SK-N-SH treated with all-trans-retinoic acid at 6 μM for 48 hours (cell line): ENCODE data around the gene TMEM35A.

Source experiments
- ATAC-seq: fragments of 200-7000 bp; cut with Tn5 transposase; 3 replicates; pipeline ENCODE4 v1.9.1; 2020; ENCODE audit warnings: mild to moderate bottlenecking, moderate library complexity
- ARNTL ChIP-seq: fragments of 450-650 bp; formaldehyde crosslinking; IDR thresholded peaks from 2 replicates; pipeline ENCODE4 v1.5.0; 2020; ENCODE audit warnings: low read depth, mild to moderate bottlenecking, moderate library complexity, borderline replicate concordance
- BACH2 ChIP-seq: fragments of 250-450 bp; sonication (Bioruptor Pico); IDR thresholded peaks from 2 replicates; pipeline ENCODE4 v1.9.0; 2021; ENCODE audit warnings: mild to moderate bottlenecking, borderline replicate concordance
- CREB5 ChIP-seq: fragments of 250-450 bp; sonication (Bioruptor Pico); IDR thresholded peaks from 2 replicates; pipeline ENCODE4 v1.5.1; 2020; ENCODE audit warnings: low read depth, mild to moderate bottlenecking, moderate library complexity
- CSDC2 ChIP-seq: fragments of 250-450 bp; sonication (Bioruptor Pico); IDR thresholded peaks from 2 replicates; pipeline ENCODE4 v1.5.0; 2020; ENCODE audit warnings: mild to moderate bottlenecking, moderate library complexity
- CSRNP3 ChIP-seq: fragments of 250-450 bp; sonication (Bioruptor Pico); IDR thresholded peaks from 2 replicates; pipeline ENCODE4 v1.5.1; 2021; ENCODE audit warnings: mild to moderate bottlenecking, moderate library complexity
- ESRRG ChIP-seq: fragments of 250-450 bp; sonication (Bioruptor Pico); IDR thresholded peaks from 2 replicates; pipeline ENCODE4 v1.6.1; 2021; ENCODE audit warnings: mild to moderate bottlenecking
- ISL1 ChIP-seq: fragments of 250-450 bp; sonication (Bioruptor Pico); IDR thresholded peaks from 2 replicates; pipeline ENCODE4 v2.1.2; 2022; ENCODE audit warnings: mild to moderate bottlenecking, moderate library complexity
- OSR1 ChIP-seq: fragments of 250-450 bp; sonication (Bioruptor Pico); IDR thresholded peaks from 2 replicates; pipeline ENCODE4 v1.8.0; 2022; ENCODE audit warnings: moderate library complexity, mild to moderate bottlenecking, inconsistent platforms
- POU6F1 ChIP-seq: fragments of 250-450 bp; sonication (Bioruptor Pico); IDR thresholded peaks from 2 replicates; pipeline ENCODE4 v1.8.0; 2021; ENCODE audit warnings: low read depth, mild to moderate bottlenecking, moderate library complexity, borderline replicate concordance
- PPARA ChIP-seq: fragments of 250-450 bp; sonication (Bioruptor Pico); IDR thresholded peaks from 2 replicates; pipeline ENCODE4 v1.5.0; 2020; ENCODE audit warnings: mild to moderate bottlenecking, borderline replicate concordance
- SNAI2 ChIP-seq: fragments of 250-450 bp; sonication (Bioruptor Pico); IDR thresholded peaks from 2 replicates; pipeline ENCODE4 v1.5.0; 2020; ENCODE audit warnings: mild to moderate bottlenecking, moderate library complexity
- TCF4 ChIP-seq: fragments of 250-450 bp; sonication (Bioruptor Pico); IDR thresholded peaks from 2 replicates; pipeline ENCODE4 v1.8.0; 2021; ENCODE audit warnings: mild to moderate bottlenecking, moderate library complexity, borderline replicate concordance
- TOX ChIP-seq: fragments of 250-450 bp; sonication (Bioruptor Pico); IDR thresholded peaks from 2 replicates; pipeline ENCODE4 v1.8.0; 2021; ENCODE audit warnings: mild to moderate bottlenecking, moderate library complexity, borderline replicate concordance
- ZC3H10 ChIP-seq: fragments of 250-450 bp; sonication (Bioruptor Pico); IDR thresholded peaks from 2 replicates; pipeline ENCODE4 v1.5.1; 2021; ENCODE audit warnings: mild to moderate bottlenecking, moderate library complexity
- ZFP3 ChIP-seq: fragments of 250-450 bp; sonication (Bioruptor Pico); IDR thresholded peaks from 2 replicates; pipeline ENCODE4 v1.5.0; 2020; ENCODE audit warnings: mild to moderate bottlenecking, moderate library complexity
- ZFP30 ChIP-seq: fragments of 450-650 bp; formaldehyde crosslinking; IDR thresholded peaks from 2 replicates; pipeline ENCODE4 v1.5.0; 2022; ENCODE audit warnings: mild to moderate bottlenecking, moderate library complexity
- ZNF565 ChIP-seq: fragments of 450-650 bp; formaldehyde crosslinking; conservative IDR thresholded peaks from 2 replicates; pipeline ENCODE4 v1.5.0; 2020; ENCODE audit warnings: low read depth, mild to moderate bottlenecking, moderate library complexity
- ZNF70 ChIP-seq: fragments of 450-650 bp; formaldehyde crosslinking; IDR thresholded peaks from 2 replicates; pipeline ENCODE4 v1.5.0; 2020; ENCODE audit warnings: mild to moderate bottlenecking, moderate library complexity
- ZNF8 ChIP-seq: fragments of 450-650 bp; formaldehyde crosslinking; IDR thresholded peaks from 2 replicates; pipeline ENCODE4 v1.5.0; 2020; ENCODE audit warnings: mild to moderate bottlenecking, moderate library complexity
- TF ChIP-seq, protein P1 (sequence below): fragments of 250-450 bp; sonication (Bioruptor Pico); IDR thresholded peaks from 2 replicates; pipeline ENCODE4 v1.5.0; 2020; ENCODE audit warnings: mild to moderate bottlenecking, moderate library complexity
- TF ChIP-seq, protein P2 (sequence below): fragments of 250-450 bp; sonication (Bioruptor Pico); IDR thresholded peaks from 2 replicates; pipeline ENCODE4 v1.8.0; 2020; ENCODE audit warnings: mild to moderate bottlenecking, moderate library complexity, borderline replicate concordance

The TMEM35A gene

GRCh38 chrX:101117701-101118100 lies 39.0 kb downstream of the TMEM35A start:
- no peak for ATAC-seq
- no peak for TF ChIP-seq CREB5 (CRISPR knock-in tag)
- no peak for TF ChIP-seq ARNTL (CRISPR knock-in tag)
- TF ChIP-seq ZC3H10 (CRISPR knock-in tag), result no peak
- TF ChIP-seq SNAI2 (CRISPR knock-in tag), result no peak
- no peak for TF ChIP-seq TOX
- TF ChIP-seq ZNF8, result no peak
- TF ChIP-seq ZNF565, result no peak
- TF ChIP-seq TCF4, result no peak
- TF ChIP-seq ISL1 (CRISPR knock-in tag), result no peak
- TF ChIP-seq ZFP30 (CRISPR knock-in tag), result no peak
- TF ChIP-seq ESRRG (CRISPR knock-in tag), result no peak
- TF ChIP-seq, protein P1, sequence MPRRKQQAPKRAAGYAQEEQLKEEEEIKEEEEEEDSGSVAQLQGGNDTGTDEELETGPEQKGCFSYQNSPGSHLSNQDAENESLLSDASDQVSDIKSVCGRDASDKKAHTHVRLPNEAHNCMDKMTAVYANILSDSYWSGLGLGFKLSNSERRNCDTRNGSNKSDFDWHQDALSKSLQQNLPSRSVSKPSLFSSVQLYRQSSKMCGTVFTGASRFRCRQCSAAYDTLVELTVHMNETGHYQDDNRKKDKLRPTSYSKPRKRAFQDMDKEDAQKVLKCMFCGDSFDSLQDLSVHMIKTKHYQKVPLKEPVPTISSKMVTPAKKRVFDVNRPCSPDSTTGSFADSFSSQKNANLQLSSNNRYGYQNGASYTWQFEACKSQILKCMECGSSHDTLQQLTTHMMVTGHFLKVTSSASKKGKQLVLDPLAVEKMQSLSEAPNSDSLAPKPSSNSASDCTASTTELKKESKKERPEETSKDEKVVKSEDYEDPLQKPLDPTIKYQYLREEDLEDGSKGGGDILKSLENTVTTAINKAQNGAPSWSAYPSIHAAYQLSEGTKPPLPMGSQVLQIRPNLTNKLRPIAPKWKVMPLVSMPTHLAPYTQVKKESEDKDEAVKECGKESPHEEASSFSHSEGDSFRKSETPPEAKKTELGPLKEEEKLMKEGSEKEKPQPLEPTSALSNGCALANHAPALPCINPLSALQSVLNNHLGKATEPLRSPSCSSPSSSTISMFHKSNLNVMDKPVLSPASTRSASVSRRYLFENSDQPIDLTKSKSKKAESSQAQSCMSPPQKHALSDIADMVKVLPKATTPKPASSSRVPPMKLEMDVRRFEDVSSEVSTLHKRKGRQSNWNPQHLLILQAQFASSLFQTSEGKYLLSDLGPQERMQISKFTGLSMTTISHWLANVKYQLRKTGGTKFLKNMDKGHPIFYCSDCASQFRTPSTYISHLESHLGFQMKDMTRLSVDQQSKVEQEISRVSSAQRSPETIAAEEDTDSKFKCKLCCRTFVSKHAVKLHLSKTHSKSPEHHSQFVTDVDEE, result no peak
- TF ChIP-seq BACH2 (CRISPR knock-in tag), result no peak
- no peak for TF ChIP-seq ZNF70 (CRISPR knock-in tag)
- no peak for TF ChIP-seq ZFP3 (CRISPR knock-in tag)
- TF ChIP-seq CSRNP3 (CRISPR knock-in tag), result no peak
- TF ChIP-seq PPARA, result no peak
- no peak for TF ChIP-seq OSR1 (CRISPR knock-in tag)
- TF ChIP-seq POU6F1 (CRISPR knock-in tag), result no peak
- TF ChIP-seq, all 23 proteins: peak for 0

DNA sequence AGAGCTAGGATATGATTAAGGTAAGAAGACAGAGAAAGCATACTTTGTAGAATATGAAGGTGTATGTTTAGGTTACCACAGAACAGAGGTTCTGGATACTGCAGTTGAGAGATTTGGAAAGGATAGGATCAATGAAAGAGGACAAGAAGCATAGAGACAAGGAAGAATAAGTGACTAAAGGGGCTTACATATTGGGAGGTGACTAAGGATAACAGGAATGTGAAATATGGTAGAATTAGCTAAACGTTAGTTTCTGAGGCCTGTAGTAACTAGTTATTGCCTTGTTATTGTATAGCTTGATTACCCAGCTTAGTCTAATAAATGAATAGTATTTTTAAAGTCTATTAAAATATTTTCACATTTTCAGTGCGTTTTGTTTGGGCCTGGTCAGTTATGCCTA lies 57.6 kb downstream of the TMEM35A start:
- no peak for ATAC-seq
- TF ChIP-seq OSR1 (CRISPR knock-in tag) (no peak), ISL1 (CRISPR knock-in tag) (no peak), ZC3H10 (CRISPR knock-in tag) (no peak), CREB5 (CRISPR knock-in tag) (no peak), CSDC2 (CRISPR knock-in tag) (no peak), TOX (no peak), ESRRG (CRISPR knock-in tag) (no peak), ZNF565 (no peak)
- TF ChIP-seq, protein P2, sequence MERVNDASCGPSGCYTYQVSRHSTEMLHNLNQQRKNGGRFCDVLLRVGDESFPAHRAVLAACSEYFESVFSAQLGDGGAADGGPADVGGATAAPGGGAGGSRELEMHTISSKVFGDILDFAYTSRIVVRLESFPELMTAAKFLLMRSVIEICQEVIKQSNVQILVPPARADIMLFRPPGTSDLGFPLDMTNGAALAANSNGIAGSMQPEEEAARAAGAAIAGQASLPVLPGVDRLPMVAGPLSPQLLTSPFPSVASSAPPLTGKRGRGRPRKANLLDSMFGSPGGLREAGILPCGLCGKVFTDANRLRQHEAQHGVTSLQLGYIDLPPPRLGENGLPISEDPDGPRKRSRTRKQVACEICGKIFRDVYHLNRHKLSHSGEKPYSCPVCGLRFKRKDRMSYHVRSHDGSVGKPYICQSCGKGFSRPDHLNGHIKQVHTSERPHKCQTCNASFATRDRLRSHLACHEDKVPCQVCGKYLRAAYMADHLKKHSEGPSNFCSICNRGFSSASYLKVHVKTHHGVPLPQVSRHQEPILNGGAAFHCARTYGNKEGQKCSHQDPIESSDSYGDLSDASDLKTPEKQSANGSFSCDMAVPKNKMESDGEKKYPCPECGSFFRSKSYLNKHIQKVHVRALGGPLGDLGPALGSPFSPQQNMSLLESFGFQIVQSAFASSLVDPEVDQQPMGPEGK (CRISPR knock-in tag), result no peak
